Calu3 (cell line): Measurements from ENCODE around the gene CATSPERZ. TPM values are rescaled to one million over a fixed set of nuclear protein-coding genes. Genes with fewer than 3 reads are reported as not detected.

Experiments
- BruUV-seq: library from RNA; stranded (reverse); fragments of 400-500 nt; replicated peaks from 2 replicates; lab custom pipeline; 2021; lab: Mats Ljungman, UMichigan
- CTCF ChIA-PET: fragments of 300-600 bp; sonication (Branson Sonifier 250); formaldehyde crosslinking; loops from one replicate; lab custom pipeline; 2022; ENCODE audit warnings: antibody characterized with exemption; lab: Charles Lee
- DNase-seq: peaks from one replicate; pipeline ENCODE4 v3.0.0; 2022
- H3K27ac Mint-ChIP-seq: one replicate; pipeline ENCODE4 v1.8.0; 2022; ENCODE audit warnings: mixed read lengths; ENCODE audit not compliant: unreplicated experiment
- H3K27me3 Mint-ChIP-seq: one replicate; pipeline ENCODE4 v1.8.0; 2022; ENCODE audit warnings: mixed read lengths; ENCODE audit not compliant: unreplicated experiment
- H3K36me3 Mint-ChIP-seq: one replicate; pipeline ENCODE4 v1.8.0; 2022; ENCODE audit warnings: mild to moderate bottlenecking, moderate library complexity, mixed read lengths; ENCODE audit not compliant: insufficient read depth, unreplicated experiment
- H3K4me1 Mint-ChIP-seq: one replicate; pipeline ENCODE4 v1.8.0; 2022; ENCODE audit warnings: mild to moderate bottlenecking, low read depth, mixed read lengths; ENCODE audit not compliant: unreplicated experiment
- H3K4me3 Mint-ChIP-seq: one replicate; pipeline ENCODE4 v1.8.0; 2022; ENCODE audit warnings: mild to moderate bottlenecking, low read depth, moderate library complexity, mixed read lengths; ENCODE audit not compliant: unreplicated experiment
- H3K9me3 Mint-ChIP-seq: one replicate; pipeline ENCODE4 v1.8.0; 2022; ENCODE audit warnings: low read depth, mixed read lengths; ENCODE audit not compliant: unreplicated experiment
- CTCF ChIP-seq: fragments of 200-600 bp; IDR thresholded peaks from one replicate; pipeline ENCODE4 v1.8.0; 2022; ENCODE audit warnings: antibody characterized with exemption; ENCODE audit not compliant: unreplicated experiment
- intact Hi-C: fragments of 100-400 bp; cut with micrococcal nuclease; formaldehyde crosslinking; loops from one replicate; pipeline ENCODE4 v1.10.0; 2022; ENCODE audit not compliant: unreplicated experiment
- total RNA-seq: library from RNA; stranded (reverse); gene quantifications from 2 replicates; pipeline ENCODE4 v1.2.3, GENCODE V29; 2022

The CATSPERZ gene
- total RNA-seq, 1 experiment from 2014 or later: 0.85 TPM

DNA sequence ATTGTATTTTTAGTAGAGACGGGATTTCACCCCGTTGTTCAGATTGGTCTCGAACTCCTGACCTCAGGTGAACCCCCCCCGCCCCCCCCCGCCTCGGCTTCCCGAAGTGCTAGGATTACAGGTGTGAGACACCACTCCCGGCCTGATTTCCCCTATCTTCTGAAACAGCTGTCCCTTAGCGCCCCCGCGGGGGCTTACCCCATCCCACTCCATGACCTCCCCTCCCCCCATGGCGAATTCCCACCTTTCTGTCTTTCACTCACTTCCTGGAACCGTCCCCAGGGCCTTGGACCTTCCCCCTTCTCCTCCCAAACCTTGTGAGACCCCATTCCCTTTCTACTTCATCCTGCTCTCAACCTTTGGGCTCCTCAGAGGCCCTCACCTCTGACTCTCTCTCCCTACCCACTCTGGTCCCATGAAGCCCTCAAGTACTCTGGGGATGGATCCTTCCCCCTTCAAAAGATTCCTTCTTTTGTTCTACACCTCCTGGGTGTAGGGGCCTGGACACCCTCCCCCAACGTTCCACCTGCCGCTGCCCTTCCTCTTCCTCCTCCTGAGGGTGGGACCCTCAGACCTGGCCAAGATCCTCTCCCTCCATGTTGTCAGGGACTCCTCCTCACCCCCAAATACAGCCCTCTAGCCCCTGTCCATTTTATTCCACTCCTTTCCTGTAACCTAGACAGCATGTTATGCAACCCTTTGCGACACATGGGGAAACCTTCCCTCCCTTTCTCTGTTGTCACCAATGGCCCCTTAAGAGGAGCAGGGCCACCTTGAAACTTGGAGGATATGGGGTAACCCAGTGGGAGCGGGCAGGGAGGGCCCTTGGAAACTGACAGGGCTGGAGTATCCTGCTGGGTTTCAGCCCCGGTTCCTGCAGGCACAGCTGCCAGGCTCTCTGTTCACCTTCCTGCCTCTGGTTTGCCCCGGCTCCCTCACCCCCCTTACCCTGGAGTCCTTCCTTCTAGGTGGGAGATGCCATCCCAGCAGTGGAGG, 18.9 kb downstream of the CATSPERZ start:
- Mint-ChIP-seq H3K4me1 (peaks cover 27% of the 10 kb centered on the region), H3K36me3 (peaks cover 82% of the 10 kb centered on the region), H3K27me3 (no peaks in the 10 kb centered on the region), H3K9me3 (no peaks in the 10 kb centered on the region), H3K4me3 (peak overlapping the region; percentile 98), H3K27ac (peak overlapping the region; percentile 99)
- no peak for TF ChIP-seq CTCF
- BruUV-seq: TSS peak; percentile 43
- CTCF ChIA-PET: interaction anchor here (0.6 to 3.7 kb wide), 4 partner anchors 13 to 34 kb away, joined by 3 to 168 read pairs (median 42); no protein-coding TSS in a partner anchor
- intact Hi-C loops: no loop called here
- DNase-seq: no peak

GRCh38 chr11:64320556-64320955, 20.4 kb downstream of the CATSPERZ start:
- no TSS peak for BruUV-seq
- CTCF ChIA-PET: no interaction called here
- TF ChIP-seq CTCF: no peak
- Mint-ChIP-seq H3K27me3 (no peaks in the 10 kb centered on the region), H3K27ac (no peak overlapping the region), H3K4me3 (no peak overlapping the region), H3K4me1 (peaks cover 27% of the 10 kb centered on the region), H3K9me3 (no peaks in the 10 kb centered on the region), H3K36me3 (peaks cover 70% of the 10 kb centered on the region)
- no peak for DNase-seq
- intact Hi-C loops: no loop called here

- Mint-ChIP-seq H3K4me3 (no peak overlapping the region), H3K27ac (no peak overlapping the region), H3K9me3 (no peaks in the 10 kb centered on the region), H3K36me3 (peaks cover 68% of the 10 kb centered on the region), H3K4me1 (peaks cover 27% of the 10 kb centered on the region), H3K27me3 (no peaks in the 10 kb centered on the region)
- CTCF ChIA-PET: no interaction called here
- intact Hi-C loops: no loop called here
- no peak for TF ChIP-seq CTCF
- no peak for DNase-seq
- BruUV-seq: no TSS peak
These were observed 20.9 kb downstream of the CATSPERZ start for GRCh38 chr11:64321026-64321425.

DNA sequence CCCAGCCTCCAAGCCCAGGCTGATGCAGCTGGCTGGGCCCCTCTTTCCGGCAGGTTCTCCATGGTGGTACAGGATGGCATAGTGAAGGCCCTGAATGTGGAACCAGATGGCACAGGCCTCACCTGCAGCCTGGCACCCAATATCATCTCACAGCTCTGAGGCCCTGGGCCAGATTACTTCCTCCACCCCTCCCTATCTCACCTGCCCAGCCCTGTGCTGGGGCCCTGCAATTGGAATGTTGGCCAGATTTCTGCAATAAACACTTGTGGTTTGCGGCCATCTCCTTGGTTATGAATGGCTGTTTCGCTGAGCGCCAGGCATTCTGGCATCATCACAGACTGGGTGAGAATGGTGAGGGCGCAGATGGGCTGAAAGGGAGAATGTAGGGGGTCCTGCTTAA, 21.4 kb downstream of the CATSPERZ start:
- H3K27ac Mint-ChIP-seq: peak overlapping the region; percentile 7
- no peak for DNase-seq
- no peak for TF ChIP-seq CTCF
- peaks cover 27% of the 10 kb centered on the region for H3K4me1 Mint-ChIP-seq
- intact Hi-C loops: no loop called here
- no peaks in the 10 kb centered on the region for H3K9me3 Mint-ChIP-seq
- no peak overlapping the region for H3K4me3 Mint-ChIP-seq
- no peaks in the 10 kb centered on the region for H3K27me3 Mint-ChIP-seq
- peaks cover 62% of the 10 kb centered on the region for H3K36me3 Mint-ChIP-seq
- CTCF ChIA-PET: no interaction called here
- no TSS peak for BruUV-seq
